ENCODE measurements around the gene SH3BGRL2. TPM values are rescaled to one million over a fixed set of nuclear protein-coding genes. Genes with fewer than 3 reads are reported as not detected.
"Not testable (repeated sequence)": the region's sequence is repeated elsewhere in the genome, so short reads cannot be mapped to it uniquely, and the experiment has no call there.

SH3BGRL2 gene
- total RNA-seq, 2 experiments from 2014 or later: 0.62 to 0.76 TPM

GRCh38 chr6:79636673-79637072 lies 5.5 kb downstream of the SH3BGRL2 start:
- Mint-ChIP-seq H3K27ac (no peak overlapping the region), H3K9me3 (no peaks in the 10 kb centered on the region), H3K4me3 (no peak overlapping the region), H3K36me3 (ENCODE audit: low read depth) (no peaks in the 10 kb centered on the region), H3K4me1 (ENCODE audit: low read depth) (peaks cover 3% of the 10 kb centered on the region), H3K27me3 (ENCODE audit: low read depth) (peaks cover 21% of the 10 kb centered on the region)
- intact Hi-C loops (cut with micrococcal nuclease): no loop called here
- DNase-seq: no peak
- CTCF ChIA-PET: no interaction called here

GRCh38 chr6:79640146-79641111 lies 9.3 kb downstream of the SH3BGRL2 start:
- Mint-ChIP-seq H3K4me3 (no peak overlapping the region), H3K9me3 (no peaks in the 10 kb centered on the region), H3K27me3 (ENCODE audit: low read depth) (peaks cover 13% of the 10 kb centered on the region), H3K27ac (no peak overlapping the region), H3K4me1 (ENCODE audit: low read depth) (no peaks in the 10 kb centered on the region), H3K36me3 (ENCODE audit: low read depth) (no peaks in the 10 kb centered on the region)
- intact Hi-C loops (cut with micrococcal nuclease): no loop called here
- CTCF ChIA-PET: interaction anchor here (2.3 kb wide), 1 partner anchor 9 kb away, joined by 9 read pairs; the partner anchor contains the start of gene SH3BGRL2
- DNase-seq: no peak

DNA sequence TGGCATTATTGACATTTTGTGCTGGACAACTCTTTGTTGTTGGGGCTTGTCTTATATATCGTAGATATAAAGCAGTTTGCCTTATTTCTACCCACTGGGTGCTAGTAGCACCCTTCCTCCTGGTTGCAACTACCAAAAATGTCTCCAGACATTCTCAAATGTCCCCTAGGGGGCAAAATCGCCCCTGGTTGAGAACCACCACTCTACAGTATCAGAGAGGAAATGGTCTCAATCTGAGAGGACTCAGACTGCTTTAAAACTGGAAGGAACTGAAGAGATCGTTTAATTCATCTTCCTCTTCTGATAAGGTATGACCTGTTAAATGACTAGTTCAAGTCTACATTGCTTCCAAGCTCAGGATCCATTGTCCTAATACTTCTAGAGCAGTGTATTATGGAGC lies 14.9 kb downstream of the SH3BGRL2 start:
- Mint-ChIP-seq H3K36me3 (ENCODE audit: low read depth) (no peaks in the 10 kb centered on the region), H3K27me3 (ENCODE audit: low read depth) (peaks cover 13% of the 10 kb centered on the region), H3K9me3 (no peaks in the 10 kb centered on the region), H3K4me1 (ENCODE audit: low read depth) (peaks cover 8% of the 10 kb centered on the region), H3K27ac (no peak overlapping the region), H3K4me3 (no peak overlapping the region)
- CTCF ChIA-PET: interaction anchor here (1.4 to 2.0 kb wide), 3 partner anchors 20 to 223 kb away, joined by 3 to 5 read pairs (median 4); no protein-coding TSS in a partner anchor
- intact Hi-C loops (cut with micrococcal nuclease): loop anchor here (1.0 kb wide), 2 partner anchors 26 to 168 kb away; no protein-coding TSS in a partner anchor
- DNase-seq: peak; percentile 23

DNA sequence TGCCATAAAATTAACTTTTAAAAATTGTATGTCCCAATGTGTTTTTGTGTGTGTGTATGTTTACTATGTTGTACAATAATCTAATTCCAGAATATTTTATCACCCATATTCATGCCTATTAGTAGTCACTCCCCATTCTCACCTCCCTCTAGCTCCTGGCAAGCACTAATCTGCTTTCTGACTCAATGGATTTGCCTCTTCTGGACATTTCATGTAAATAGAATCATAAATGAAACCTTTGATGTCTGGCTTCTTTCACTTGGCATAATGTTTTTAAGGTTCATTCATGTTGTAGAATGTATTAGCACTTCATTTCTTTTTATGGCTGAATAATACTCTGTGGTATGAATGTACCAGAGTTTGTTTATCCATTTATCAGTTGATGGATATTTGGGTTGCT lies 15.4 kb downstream of the SH3BGRL2 start:
- Mint-ChIP-seq H3K9me3 (no peaks in the 10 kb centered on the region), H3K36me3 (ENCODE audit: low read depth) (no peaks in the 10 kb centered on the region), H3K4me1 (ENCODE audit: low read depth) (peaks cover 8% of the 10 kb centered on the region), H3K27me3 (ENCODE audit: low read depth) (peaks cover 13% of the 10 kb centered on the region), H3K4me3 (no peak overlapping the region), H3K27ac (no peak overlapping the region)
- intact Hi-C loops (cut with micrococcal nuclease): loop anchor here (1.0 kb wide), 2 partner anchors 26 to 168 kb away; no protein-coding TSS in a partner anchor
- CTCF ChIA-PET: interaction anchor here (1.4 to 2.0 kb wide), 3 partner anchors 20 to 222 kb away, joined by 3 to 5 read pairs (median 4); no protein-coding TSS in a partner anchor
- no peak for DNase-seq

GRCh38 chr6:79647741-79648140 lies 16.6 kb downstream of the SH3BGRL2 start:
- intact Hi-C loops (cut with micrococcal nuclease): no loop called here
- no peak for DNase-seq
- CTCF ChIA-PET: interaction anchor here (0.6 kb wide), 1 partner anchor 220 kb away, joined by 5 read pairs; no protein-coding TSS in a partner anchor

GRCh38 chr6:79648328-79648727 lies 17.2 kb downstream of the SH3BGRL2 start:
- Mint-ChIP-seq H3K27ac (no peak overlapping the region), H3K4me3 (no peak overlapping the region), H3K4me1 (ENCODE audit: low read depth) (peaks cover 9% of the 10 kb centered on the region), H3K36me3 (ENCODE audit: low read depth) (no peaks in the 10 kb centered on the region), H3K9me3 (no peaks in the 10 kb centered on the region), H3K27me3 (ENCODE audit: low read depth) (peaks cover 5% of the 10 kb centered on the region)
- DNase-seq: no peak
- CTCF ChIA-PET: no interaction called here
- intact Hi-C loops (cut with micrococcal nuclease): no loop called here

More at GRCh38 chr6:79647741-79648140, 16.6 kb downstream of the SH3BGRL2 start:
- H3K27ac Mint-ChIP-seq: no peak overlapping the region
- peaks cover 8% of the 10 kb centered on the region for H3K4me1 Mint-ChIP-seq (ENCODE audit: low read depth)
- no peaks in the 10 kb centered on the region for H3K36me3 Mint-ChIP-seq (ENCODE audit: low read depth)
- H3K9me3 Mint-ChIP-seq: no peaks in the 10 kb centered on the region
- H3K27me3 Mint-ChIP-seq (ENCODE audit: low read depth): peaks cover 9% of the 10 kb centered on the region
- H3K4me3 Mint-ChIP-seq: no peak overlapping the region

- DNase-seq: no peak
- H3K27me3 Mint-ChIP-seq (ENCODE audit: low read depth): peaks cover 3% of the 10 kb centered on the region
- intact Hi-C loops (cut with micrococcal nuclease): no loop called here
- H3K36me3 Mint-ChIP-seq (ENCODE audit: low read depth): no peaks in the 10 kb centered on the region
- H3K9me3 Mint-ChIP-seq: no peaks in the 10 kb centered on the region
- CTCF ChIA-PET: no interaction called here
- H3K4me3 Mint-ChIP-seq: no peak overlapping the region
- no peak overlapping the region for H3K27ac Mint-ChIP-seq
- peaks cover 9% of the 10 kb centered on the region for H3K4me1 Mint-ChIP-seq (ENCODE audit: low read depth)
Observed at GRCh38 chr6:79649016-79649415, 17.9 kb downstream of the SH3BGRL2 start.

GRCh38 chr6:79650950-79651349 lies 19.8 kb downstream of the SH3BGRL2 start:
- H3K4me1 Mint-ChIP-seq (ENCODE audit: low read depth): peaks cover 9% of the 10 kb centered on the region
- no peak overlapping the region for H3K4me3 Mint-ChIP-seq
- no peaks in the 10 kb centered on the region for H3K36me3 Mint-ChIP-seq (ENCODE audit: low read depth)
- H3K27ac Mint-ChIP-seq: no peak overlapping the region
- CTCF ChIA-PET: no interaction called here
- intact Hi-C loops (cut with micrococcal nuclease): no loop called here
- no peak for DNase-seq
- H3K27me3 Mint-ChIP-seq (ENCODE audit: low read depth): peaks cover 3% of the 10 kb centered on the region
- no peaks in the 10 kb centered on the region for H3K9me3 Mint-ChIP-seq

DNA sequence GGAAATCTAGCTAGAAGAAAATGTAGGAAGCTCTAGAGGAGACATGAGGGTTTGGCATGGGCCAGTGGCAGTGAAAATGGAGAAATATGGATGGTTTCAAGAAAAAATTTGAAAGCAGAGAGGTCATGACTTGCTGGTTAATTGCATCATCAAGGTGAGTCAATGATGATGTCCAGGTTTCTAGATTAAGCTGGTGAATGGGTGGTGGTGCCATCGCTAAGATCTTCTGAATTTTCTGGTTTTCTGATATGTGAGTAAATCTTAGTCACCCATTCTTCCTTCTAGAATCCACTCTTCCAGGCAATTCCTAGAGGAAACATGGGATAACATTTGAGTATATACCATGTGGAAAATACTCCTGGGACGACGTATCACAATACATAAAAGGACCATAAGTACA lies 25.0 kb downstream of the SH3BGRL2 start:
- intact Hi-C loops (cut with micrococcal nuclease): loop anchor here (2.0 kb wide), 1 partner anchor 15 kb away; no protein-coding TSS in a partner anchor
- no peak overlapping the region for H3K27ac Mint-ChIP-seq
- peaks cover 13% of the 10 kb centered on the region for H3K9me3 Mint-ChIP-seq
- CTCF ChIA-PET: interaction anchor here (0.7 kb wide), 1 partner anchor 10 kb away, joined by 3 read pairs; no protein-coding TSS in a partner anchor
- no peaks in the 10 kb centered on the region for H3K27me3 Mint-ChIP-seq (ENCODE audit: low read depth)
- H3K36me3 Mint-ChIP-seq (ENCODE audit: low read depth): peaks cover 7% of the 10 kb centered on the region
- no peak for DNase-seq
- peaks cover 7% of the 10 kb centered on the region for H3K4me1 Mint-ChIP-seq (ENCODE audit: low read depth)
- H3K4me3 Mint-ChIP-seq: no peak overlapping the region

GRCh38 chr6:79657238-79657637 lies 26.1 kb downstream of the SH3BGRL2 start:
- peaks cover 7% of the 10 kb centered on the region for H3K4me1 Mint-ChIP-seq (ENCODE audit: low read depth)
- CTCF ChIA-PET: interaction anchor here (0.7 kb wide), 1 partner anchor 13 kb away, joined by 3 read pairs; no protein-coding TSS in a partner anchor
- peaks cover 18% of the 10 kb centered on the region for H3K9me3 Mint-ChIP-seq
- no peak overlapping the region for H3K4me3 Mint-ChIP-seq
- DNase-seq: no peak
- intact Hi-C loops (cut with micrococcal nuclease): loop anchor here (2.0 kb wide), 1 partner anchor 14 kb away; no protein-coding TSS in a partner anchor
- H3K36me3 Mint-ChIP-seq (ENCODE audit: low read depth): peaks cover 12% of the 10 kb centered on the region
- no peaks in the 10 kb centered on the region for H3K27me3 Mint-ChIP-seq (ENCODE audit: low read depth)
- no peak overlapping the region for H3K27ac Mint-ChIP-seq

- CTCF ChIA-PET: interaction anchor here (1.4 kb wide), 1 partner anchor 10 kb away, joined by 5 read pairs; no protein-coding TSS in a partner anchor
- H3K9me3 Mint-ChIP-seq: peaks cover 19% of the 10 kb centered on the region
- H3K4me1 Mint-ChIP-seq (ENCODE audit: low read depth): peaks cover 40% of the 10 kb centered on the region
- H3K4me3 Mint-ChIP-seq; H3K27me3 Mint-ChIP-seq (ENCODE audit: low read depth); intact Hi-C loops (cut with micrococcal nuclease); H3K27ac Mint-ChIP-seq: not testable (repeated sequence)
- DNase-seq: peak; percentile 12
- peaks cover 16% of the 10 kb centered on the region for H3K36me3 Mint-ChIP-seq (ENCODE audit: low read depth)
Observed at GRCh38 chr6:79663655-79664054, 32.5 kb downstream of the SH3BGRL2 start.

DNA sequence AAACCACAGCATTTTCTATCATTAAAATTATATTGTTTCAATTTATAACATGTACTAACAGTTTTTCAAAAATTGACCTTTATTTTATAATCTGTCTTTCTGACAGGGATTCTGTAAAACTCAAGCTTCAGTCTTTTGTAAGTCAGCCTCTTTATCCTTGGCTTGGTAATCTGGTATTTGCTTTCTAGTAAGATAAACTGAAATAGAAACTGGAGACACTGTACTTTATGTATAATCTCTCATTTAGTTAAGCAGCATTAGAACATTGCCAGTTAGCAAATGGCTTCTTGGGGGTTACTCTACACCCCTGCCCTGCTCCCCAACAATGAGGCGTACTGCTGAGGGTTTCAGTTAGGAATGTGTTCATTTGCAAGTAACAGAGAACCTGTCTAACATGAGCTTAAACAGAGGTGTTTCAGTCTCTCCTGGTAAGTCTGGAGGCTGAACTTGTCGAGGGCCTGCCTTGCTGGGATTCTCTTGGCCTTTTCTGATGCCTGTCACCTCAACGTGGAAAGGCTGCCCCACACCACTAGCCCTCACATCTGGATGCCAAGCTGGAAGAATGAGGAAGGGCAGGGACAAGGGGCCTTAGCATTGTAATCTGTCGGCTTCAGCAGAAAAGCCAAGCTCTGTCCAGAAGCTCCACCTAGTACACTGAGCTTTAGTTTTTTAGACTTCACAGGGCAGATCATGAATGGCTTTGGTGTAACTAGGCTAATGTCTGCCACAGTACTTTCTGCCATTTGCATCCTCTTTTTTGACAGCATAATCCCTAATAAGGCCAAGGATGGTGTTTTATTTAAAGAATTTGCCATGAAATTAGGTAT lies 34.8 kb downstream of the SH3BGRL2 start:
- no peaks in the 10 kb centered on the region for H3K27me3 Mint-ChIP-seq (ENCODE audit: low read depth)
- CTCF ChIA-PET: interaction anchor here (1.0 to 1.3 kb wide), 3 partner anchors 10 to 179 kb away, joined by 3 to 4 read pairs (median 3); no protein-coding TSS in a partner anchor
- peak overlapping the region; percentile 19 for H3K27ac Mint-ChIP-seq
- H3K4me1 Mint-ChIP-seq (ENCODE audit: low read depth): peaks cover 44% of the 10 kb centered on the region
- intact Hi-C loops (cut with micrococcal nuclease): no loop called here
- peaks cover 8% of the 10 kb centered on the region for H3K9me3 Mint-ChIP-seq
- no peak for DNase-seq
- no peak overlapping the region for H3K4me3 Mint-ChIP-seq
- peaks cover 12% of the 10 kb centered on the region for H3K36me3 Mint-ChIP-seq (ENCODE audit: low read depth)
